ENCODE data around the gene SKI.

- TF ChIP-seq POLR2A (IDR thresholded peaks at IDR 0.05) (no peak), CTCF (IDR thresholded peaks at IDR 0.05) (no peak), POLR2AphosphoS5 (IDR thresholded peaks at IDR 0.05) (no peak)
Observed at GRCh38 chr1:2242814-2243725, 15.0 kb downstream of the SKI start.

All from prostate gland (tissue), 2 donors.